DMS 273 (cell line): Measurements from ENCODE around the gene MME.

Experiments used
- DNase-seq: peaks from one replicate; lab custom pipeline; 2025; ENCODE audit not compliant: unreplicated experiment; lab: John Stamatoyannopoulos, UW

Gene MME

DNA sequence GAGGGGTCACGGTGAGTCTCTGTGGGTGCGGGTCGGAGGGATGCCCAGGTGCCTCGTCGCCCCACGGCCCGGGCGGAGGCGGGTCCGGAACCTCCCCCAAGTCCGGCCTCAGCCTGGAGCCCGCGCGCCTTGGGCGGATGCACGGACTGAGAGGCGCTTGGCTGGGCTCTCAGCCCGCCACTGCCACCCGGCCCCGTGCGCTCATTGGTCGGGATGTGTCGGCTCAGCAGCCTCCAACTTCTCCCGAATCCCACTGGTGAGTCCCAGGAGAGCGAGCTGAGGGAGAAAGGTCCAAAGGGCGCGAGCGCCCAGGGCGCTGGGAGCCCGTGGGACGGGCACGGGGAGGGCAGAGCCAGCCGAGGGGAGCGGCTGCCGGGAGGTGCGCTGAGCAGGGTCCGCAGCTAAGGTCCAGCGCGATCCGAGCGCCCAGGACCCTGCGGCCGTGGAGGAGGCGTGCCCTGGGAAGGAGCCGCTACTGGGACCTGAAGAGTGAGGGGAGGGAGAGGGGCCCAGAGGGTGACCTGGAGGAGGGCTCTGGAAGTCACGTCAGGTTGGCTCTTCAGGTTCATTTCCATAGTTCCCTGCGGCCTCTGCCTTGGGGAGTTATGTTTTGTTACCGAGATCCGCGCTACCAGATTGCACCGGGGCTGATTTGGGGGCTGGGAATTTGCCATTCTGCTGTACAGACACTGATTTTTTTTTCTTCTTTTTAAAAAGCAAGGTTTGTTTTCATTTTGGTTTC is at the start of gene MME:
Gene MME, plus strand, starts transcription at position 574 of the 742 bp plus-strand sequence. CDS start 3,849 bp downstream, outside the sequence.
- DNase-seq: peak; percentile 42

DNA sequence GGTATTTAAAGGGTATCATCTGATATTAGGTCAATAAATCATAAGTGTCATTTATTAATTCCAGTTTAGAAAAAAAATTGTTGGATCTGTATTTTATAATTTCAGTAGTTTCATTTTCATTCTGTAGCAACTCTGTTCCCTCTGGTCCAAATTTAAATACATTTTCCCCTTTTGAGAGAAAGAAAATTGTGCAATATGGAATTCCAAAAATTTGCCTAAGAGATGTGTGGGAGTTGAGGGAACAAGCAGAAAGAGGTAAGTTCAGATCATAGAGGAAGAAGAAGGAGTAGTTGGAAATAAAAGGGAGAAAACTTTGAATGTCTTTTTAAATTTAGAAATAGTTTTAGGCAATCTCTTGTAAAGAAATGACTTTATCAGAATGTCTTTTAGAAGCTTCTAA is 48.9 kb upstream of the MME start:
- no peak for DNase-seq

DNA sequence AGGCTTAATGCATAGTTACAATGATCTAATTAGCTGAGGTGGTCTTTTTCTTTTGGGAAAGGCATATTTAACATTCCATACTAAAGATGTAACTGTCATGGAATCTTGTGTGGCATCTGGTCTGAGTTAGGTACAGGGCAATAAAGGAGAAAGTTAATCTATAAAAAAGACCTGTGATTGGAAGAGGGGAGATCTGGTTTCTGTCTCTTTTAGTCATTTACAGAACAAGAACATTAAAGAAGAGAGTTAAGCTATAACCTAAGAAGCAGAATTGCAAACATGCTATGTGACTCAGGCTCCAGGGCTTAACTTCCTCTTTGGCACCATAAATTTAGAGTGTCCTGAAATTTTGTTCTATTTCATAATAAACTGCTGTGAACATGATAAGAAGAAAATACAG is 47.2 kb upstream of the MME start:
- no peak for DNase-seq

DNA sequence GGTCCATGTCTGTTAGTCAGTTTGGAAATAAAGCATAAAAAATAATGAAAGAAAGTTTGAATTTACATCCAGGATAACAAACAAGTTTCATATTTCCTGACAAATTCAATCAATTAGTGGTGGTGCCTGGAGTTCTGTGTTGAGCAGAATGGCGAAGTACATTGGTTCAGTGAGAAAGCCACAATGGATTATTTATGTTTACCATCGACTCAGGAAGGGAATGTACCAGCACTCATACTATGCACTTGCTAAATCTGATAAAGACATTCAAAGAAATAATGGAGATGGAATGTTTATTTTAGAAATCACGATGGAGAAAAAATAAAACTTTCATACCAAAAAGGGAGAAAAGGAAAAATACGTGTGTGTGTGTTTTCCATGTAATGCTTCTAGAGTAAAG is 45.3 kb upstream of the MME start:
- no peak for DNase-seq

DNA sequence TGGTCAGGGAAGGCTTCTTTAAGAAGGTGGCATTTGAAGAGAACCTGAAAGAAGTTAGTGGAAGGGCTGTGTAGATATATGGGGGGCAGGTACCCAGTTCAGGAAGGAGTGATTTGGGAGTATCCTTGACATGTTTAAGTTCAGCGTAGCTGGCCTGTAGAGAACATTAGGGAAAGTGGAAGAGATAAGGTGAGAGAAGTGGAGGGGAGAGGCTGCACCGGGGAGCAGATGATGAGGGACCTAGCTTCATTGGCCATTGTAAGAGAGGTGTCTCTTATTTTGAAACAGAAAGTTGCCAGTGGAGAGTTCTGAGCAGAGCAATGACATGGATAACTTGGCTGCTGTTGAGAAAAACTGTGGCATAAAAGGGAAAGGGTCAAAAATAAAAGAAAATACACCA is 44.6 kb upstream of the MME start:
- DNase-seq: no peak

DNA sequence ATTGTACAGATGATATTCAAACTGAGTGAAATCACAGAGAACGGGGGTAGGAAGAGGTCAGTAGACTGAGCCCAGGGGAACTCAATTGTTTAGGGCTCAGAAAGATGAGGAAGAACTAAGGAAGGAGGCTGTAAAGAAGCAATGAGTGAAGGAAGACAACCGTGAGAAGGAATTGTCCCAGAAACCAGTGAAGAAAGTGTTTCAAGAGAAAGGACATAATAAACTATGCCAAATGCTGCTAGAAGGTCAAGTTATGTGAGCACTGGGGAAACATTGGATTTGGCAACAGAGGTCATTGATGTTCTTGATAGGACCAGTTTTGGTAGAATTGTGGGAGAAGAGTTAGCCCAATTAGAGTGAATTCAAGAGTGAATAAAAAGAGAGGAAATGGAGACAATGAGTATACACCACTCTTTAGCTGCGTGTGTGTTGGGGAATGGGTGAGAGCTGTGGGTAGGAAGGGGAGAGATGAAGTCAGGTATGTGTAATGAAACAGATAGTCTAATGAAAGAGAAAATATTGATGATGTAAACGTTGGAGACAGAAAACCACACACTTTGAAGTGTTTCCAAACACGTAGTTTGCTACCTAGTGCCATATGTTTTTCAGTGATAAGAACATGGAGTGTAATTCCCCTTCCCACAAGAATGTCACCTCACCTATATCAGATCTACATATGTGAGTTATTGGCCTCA is 42.5 kb upstream of the MME start:
- no peak for DNase-seq

DNA sequence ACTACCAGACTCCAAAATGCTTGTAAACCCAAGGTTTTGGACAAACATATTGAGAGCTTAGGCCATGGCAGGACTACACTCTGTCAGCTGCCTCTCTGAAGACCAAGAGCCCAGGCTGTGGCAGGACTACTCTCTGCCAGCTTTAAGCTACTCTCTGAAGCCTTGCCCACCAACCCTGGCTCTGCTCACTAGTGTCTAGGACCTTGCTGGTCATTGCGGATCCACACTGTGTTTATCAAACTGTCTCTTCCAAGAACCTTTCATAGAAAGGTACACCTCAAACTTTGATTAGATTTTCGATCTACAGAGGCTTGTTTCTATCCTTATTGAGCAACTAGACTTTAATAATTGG is 41.9 kb upstream of the MME start:
- DNase-seq: no peak

DNA sequence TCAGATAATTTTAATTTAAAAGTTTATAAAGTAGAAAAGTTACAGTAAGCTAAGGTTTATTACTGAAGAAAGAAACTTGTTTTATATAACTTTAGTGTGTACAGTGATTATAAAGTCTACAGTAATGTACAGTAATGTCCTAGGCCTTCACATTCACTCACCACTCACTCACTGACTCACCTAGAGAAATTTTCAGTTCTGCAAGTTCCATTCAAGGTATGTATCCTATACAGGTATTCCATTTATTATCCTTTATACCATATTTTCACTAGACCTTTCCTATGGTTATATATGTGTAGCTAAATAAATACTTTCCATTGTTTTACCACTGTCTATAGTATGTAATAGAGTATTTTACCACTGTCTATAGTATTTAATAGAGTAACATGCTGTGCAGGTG is 33.2 kb upstream of the MME start:
- DNase-seq: no peak

DNA sequence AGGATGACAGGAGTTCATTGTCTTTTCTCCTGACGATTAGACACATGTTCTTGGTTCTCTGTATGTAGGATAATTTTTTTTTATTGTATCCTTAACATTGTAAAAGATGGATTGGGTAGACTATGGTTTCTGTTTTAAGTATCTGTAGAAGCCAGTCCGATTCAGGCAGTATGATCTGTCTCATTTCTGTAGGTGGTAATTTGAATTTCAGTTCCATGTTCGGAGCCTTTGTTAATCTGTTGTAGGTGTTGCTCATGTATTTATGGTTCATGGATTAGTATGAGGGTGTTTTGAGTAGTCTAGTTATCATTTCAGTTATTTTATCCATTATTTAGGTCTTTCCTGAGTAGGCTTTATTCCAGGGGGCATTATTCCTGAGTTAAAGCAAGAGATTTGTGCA is 32.4 kb upstream of the MME start:
- DNase-seq: no peak

DNA sequence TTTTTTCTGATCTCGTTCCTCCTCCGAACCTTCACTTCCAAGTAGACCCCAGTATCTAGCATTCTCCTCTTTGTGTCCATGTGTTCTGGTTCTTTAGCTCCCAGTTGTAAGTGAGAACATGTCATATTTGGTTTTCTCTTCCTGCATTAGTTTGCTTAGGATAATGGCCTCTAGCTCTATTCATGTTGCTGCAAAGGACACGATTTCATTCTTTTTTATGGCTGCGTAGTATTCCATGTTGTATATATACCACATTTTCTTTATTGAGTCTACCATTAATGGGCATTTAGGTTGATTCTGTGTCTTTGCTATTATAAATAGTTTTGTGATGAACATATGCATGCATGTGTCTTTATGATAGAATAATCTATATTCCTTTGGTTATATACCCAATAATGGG is 30.2 kb upstream of the MME start:
- DNase-seq: no peak

DNA sequence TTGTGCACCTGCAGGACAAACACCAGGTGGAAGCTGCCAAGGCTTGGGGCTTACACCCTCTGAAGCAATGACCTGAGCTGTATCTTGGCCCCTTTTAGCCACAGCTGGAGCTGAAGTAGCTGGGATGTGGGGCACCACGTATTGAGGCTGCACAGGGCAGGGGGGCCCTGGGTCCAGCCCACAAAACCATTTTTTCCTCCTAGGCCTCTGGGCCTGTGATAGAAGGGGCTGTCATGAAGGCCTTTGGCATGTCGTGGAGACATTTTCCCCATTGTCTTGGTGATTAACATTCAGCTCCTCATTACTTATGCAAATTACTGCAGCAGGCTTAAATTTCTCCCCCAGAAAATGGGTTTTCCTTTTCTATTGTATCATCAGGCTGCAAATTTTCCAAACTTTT is 27.6 kb upstream of the MME start:
- DNase-seq: no peak

DNA sequence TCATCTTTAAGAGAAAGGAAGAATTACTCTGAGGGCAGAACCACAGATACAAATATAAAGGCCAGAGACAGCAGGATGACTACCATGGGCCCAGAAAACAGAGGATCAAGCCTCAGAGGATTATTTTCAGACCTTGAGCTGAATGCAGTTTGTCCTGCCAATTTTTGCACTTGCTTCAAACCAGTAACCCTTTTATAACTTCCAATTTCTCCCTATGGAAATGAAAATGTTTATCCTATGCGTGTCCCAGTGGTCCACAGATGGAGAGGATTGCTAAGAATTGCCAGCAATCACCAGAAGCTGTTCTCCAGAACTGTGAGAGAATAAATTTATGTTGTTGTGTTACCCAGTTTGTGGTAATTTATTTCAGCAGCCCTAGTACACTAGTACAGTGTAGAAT is 26.4 kb upstream of the MME start:
- DNase-seq: no peak

DNA sequence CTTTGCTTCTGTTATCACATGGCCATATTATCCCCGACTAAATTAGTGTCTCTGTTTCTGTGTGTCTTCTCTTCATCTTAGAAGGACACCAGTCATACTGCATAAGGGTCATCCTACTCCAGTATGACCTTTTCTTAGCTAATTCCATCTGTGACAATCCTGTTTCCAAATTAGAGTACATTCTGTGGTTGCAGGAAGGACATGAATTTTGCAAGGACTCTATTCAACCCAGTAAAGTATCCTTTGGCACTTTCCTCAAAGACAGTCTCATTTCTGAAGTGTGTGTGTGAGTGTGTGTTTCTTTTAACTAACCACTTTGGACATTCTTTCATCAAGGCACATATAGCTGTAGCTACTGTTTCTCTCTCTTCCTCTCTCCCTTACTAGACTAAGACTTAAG is 15.2 kb upstream of the MME start:
- no peak for DNase-seq

DNA sequence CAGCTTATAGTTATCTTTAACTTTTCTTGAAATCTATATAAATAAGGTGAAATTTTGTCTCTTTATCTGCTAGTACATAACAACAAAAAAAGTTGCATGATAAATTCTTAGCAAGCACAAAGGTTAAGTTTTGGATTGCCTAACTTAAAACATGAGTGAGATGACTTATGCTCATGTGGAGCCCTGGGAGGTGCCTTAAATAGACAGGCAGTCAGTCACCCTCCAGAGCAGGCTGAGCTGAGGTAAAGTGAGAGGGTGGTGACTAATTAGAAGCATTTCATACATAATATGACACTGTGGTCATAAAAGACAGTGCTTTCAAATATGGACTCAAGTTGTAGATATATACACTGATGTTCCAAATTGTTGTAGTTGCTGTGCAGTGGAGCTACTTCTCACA is 14.6 kb upstream of the MME start:
- DNase-seq: no peak

DNA sequence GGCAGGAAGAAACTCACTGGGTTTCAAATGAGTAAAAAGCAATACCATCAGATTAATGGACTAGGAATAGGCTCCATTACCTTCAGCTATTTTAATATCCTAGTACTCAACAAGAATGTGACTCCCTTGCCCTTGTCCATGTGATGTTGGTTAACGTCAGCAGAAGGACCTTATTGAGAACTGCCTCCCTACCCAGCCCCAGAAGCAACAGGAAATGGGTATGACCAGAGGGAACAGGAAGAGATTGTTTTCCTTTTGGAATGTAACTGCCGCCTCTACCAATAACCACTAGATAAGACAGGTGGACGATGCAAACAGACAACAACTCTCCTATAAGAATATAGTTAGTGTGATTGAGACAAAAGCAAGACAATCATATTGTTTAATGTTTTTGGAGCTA is 10.4 kb upstream of the MME start:
- no peak for DNase-seq

DNA sequence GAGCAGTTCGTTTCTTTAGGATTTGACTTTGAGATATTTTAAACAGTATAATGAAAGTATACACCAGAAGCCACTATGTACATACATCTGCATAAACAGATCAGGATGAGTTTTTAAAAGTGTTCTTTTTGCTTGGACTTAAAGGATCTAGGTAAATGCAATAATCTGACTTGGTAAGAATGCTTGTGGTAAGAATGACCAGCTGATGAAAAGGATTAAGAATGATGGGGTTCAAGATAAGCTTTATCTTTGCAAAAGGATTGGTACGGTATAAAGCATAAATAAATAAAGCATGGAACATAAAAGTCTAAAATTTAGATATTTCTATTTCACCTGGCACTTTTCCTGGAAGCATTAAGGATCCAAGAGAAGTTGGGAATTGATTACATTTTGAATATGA is 9.8 kb upstream of the MME start:
- no peak for DNase-seq

DNA sequence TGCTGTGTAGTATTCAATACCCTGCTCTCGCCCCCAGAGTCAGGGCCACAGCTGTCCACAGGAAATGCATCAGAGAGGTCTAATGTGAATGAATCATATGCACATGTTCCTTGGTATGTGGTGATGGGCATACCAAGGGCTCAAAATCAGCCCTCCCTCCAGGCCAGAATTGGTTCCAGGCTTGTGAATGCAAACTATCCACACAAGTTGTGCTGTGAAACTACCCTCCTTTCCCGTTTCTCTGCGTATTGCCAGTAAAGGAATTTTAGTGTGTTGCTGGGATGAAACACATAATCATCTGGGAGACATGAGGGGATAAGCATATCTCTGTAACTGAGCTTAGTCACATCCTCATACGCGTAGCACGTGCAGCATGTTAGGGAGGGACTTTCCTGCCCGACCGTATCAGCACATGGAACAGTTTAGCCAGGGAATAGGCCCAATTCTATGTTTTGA is 9.2 kb upstream of the MME start:
- DNase-seq: no peak

DNA sequence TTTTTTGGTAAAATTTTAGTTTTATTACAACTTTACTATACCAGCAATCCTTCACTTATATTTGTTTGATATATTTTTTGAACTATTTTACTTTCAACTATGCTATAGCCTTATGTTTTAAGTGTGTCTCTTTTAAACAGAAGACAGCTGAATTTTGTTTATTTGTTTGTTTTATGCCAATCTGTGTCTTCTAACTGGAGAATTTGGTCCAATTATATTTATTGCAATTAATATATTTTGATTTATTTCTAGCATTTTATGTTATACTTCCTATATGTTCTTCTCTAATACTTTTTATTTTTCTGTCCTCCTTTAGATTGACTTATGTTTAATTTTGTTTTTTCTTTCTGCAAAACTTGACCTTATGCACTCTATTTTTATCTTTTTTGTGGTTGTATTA is 4.9 kb upstream of the MME start:
- no peak for DNase-seq

DNA sequence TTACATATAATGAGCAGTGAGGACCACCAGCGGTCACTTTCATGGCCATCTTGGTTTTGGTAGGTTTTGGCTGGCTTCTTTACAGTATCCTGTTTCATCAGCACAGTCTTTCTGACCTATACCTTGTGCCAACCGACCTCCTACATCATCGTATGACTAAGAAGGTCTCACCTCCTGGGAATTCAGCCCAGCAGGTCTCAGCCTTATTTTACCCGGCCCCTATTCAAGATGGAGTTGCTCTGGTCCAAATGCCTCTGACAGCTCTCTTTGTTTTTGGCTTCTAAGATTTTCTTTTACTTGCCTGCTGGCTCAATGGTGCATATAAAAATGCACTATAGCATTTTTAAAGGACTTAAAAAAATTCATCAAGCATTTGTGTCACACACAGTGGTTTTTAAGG is 3.2 kb upstream of the MME start:
- no peak for DNase-seq

DNA sequence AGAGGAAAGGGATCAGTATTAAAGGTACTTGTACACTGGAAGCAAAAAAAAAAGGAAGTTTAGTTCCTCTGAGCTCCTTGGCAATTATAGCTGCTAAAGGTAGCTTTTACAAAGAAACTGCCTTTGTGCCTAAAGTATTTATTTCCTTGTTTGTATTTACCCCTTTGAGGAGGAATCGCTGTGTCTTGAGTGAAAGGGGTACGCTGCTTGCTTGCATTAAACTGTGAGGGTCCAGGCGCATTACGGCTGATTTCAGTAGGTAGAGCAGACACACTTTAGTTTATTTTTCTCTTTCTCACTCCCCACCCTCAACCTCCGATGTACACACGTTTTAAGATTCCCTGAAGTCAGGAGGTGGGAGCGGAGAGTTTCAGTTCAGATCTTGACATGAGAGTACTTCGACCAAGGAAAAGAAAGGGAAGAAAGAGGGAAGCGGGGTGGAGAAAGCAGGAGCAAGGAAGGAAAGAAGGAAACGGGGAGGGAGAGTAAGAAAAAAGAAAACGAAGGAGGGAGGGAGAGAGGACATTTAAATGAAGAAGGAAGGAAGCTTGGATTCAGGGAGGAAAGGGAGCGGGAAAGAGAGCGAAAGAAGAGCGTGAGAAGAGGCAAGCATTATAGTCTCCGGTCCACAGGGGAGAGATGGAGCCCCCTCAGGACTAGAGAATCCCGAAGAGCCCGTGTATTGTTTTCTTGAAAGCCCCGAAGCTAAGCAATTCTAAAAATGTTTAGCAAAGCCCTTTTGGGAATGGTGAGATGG is 1.2 kb upstream of the MME start:
- DNase-seq: no peak

DNA sequence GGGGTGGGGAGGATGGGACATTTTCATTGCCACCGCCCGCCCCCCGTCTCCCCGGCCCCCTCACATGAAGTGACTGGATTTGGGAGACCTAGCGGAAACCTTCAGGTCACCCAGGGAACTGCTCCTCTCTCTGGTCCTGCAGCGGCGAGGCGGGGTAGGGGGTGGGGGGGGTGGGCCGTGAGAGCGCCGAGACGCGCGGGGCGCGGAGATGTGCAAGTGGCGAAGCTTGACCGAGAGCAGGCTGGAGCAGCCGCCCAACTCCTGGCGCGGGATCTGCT is 712 bp upstream of the MME start:
- peak; percentile 42 for DNase-seq

DNA sequence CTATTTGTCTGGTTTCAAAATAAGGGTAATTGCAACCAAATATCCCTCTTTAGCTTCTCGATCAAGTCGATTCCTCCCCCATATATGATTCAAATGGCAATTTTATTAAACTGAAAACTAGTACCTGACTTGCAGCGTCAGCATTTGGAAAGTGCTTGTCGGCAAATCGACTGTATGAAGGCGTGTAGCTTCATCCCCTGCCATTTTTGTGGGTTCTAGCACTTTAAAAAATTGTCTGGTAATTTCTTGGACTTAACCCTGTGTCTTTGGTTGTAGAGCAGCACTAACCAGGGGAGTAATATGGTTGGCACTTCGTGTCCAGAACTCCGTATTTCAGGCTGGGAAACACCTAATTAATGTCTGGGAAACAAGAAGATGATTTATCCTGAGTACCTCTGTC is 573 bp downstream of the MME start:
- DNase-seq: no peak
